GM12878 (cell line): Measurements from ENCODE around the gene CCDC201. TPM values are rescaled to one million over a fixed set of nuclear protein-coding genes. Genes with fewer than 3 reads are reported as not detected.
"Not testable (repeated sequence)": the region's sequence is repeated elsewhere in the genome, so short reads cannot be mapped to it uniquely, and the experiment has no call there.

Experiments
- ATAC-seq: fragments of 200-7000 bp; cut with Tn5 transposase; 3 replicates; pipeline ENCODE4 v1.9.1; 2020; ENCODE audit warnings: mild to moderate bottlenecking, moderate library complexity
- BruUV-seq: library from RNA; stranded (reverse); fragments of 400-500 nt; replicated peaks from 2 replicates; lab custom pipeline; 2021; lab: Mats Ljungman, UMichigan
- CTCF ChIA-PET: fragments of 300-600 bp; sonication (Branson Sonifier 250); formaldehyde crosslinking; extraction: SDS; loops from one replicate; lab custom pipeline; 2021; ENCODE audit warnings: inconsistent platforms; lab: Yijun Ruan, JAX
- POLR2A ChIA-PET: fragments of 350-600 bp; formaldehyde crosslinking; extraction: SDS; loops from one replicate; lab custom pipeline; 2021; ENCODE audit warnings: inconsistent platforms; lab: Charles Lee
- RAD21 ChIA-PET: fragments of 300-600 bp; sonication (Branson Sonifier 250); formaldehyde crosslinking; loops from one replicate; lab custom pipeline; 2023; ENCODE audit warnings: antibody characterized with exemption; ENCODE audit not compliant: unreplicated experiment; lab: Charles Lee
- SMC1A ChIA-PET: fragments of 300-600 bp; sonication (Branson Sonifier 250); formaldehyde crosslinking; loops from one replicate; lab custom pipeline; 2023; ENCODE audit not compliant: unreplicated experiment, uncharacterized antibody; lab: Charles Lee
- DNase-seq: peaks from one replicate; pipeline ENCODE4 v3.0.0-alpha.2; 2011; ENCODE audit warnings: low read depth, low spot score
- FAIRE-seq: peaks from 3 replicates; lab custom pipeline; 2011; peaks lifted over from hg19 to GRCh38; lab: Jason Lieb, UNC
- H2AFZ ChIP-seq: 2 replicates; pipeline ENCODE4 v1.6.0; 2011; ENCODE audit warnings: low read depth, low read length, control low read depth; ENCODE audit not compliant: control insufficient read depth
- H3K27ac ChIP-seq: 2 replicates; pipeline ENCODE4 v1.5.1; 2011; ENCODE audit warnings: control low read depth; ENCODE audit not compliant: control insufficient read depth, insufficient read depth
- H3K27me3 ChIP-seq, 2 experiments: replicated peaks in 1 of 2; 2 replicates each; pipeline versions ENCODE4 v1.6.0 to v1.6.1; 2011; ENCODE audit warnings: low read length in 1 of 2; ENCODE audit not compliant: control insufficient read depth in 2 of 2, insufficient read depth in 2 of 2
- H3K36me3 ChIP-seq, 2 experiments: 2 replicates each; pipeline ENCODE4 v1.5.1; 2011; ENCODE audit warnings: low read length in 1 of 2; ENCODE audit not compliant: control insufficient read depth in 2 of 2, insufficient read depth in 2 of 2
- H3K4me1 ChIP-seq: 2 replicates; pipeline ENCODE4 v1.6.1; 2011; ENCODE audit warnings: mild to moderate bottlenecking, low read length, moderate library complexity, mixed read lengths; ENCODE audit not compliant: control insufficient read depth, insufficient read depth
- H3K4me2 ChIP-seq: 2 replicates; pipeline ENCODE4 v1.6.0; 2011; ENCODE audit warnings: control low read depth; ENCODE audit not compliant: control insufficient read depth, insufficient read depth
- H3K4me3 ChIP-seq: fragments of 200-600 bp; sonication (generic); 2 replicates; pipeline ENCODE4 v1.5.1; 2016
- H3K79me2 ChIP-seq: 2 replicates; pipeline ENCODE4 v1.6.0; 2011; ENCODE audit warnings: low read length; ENCODE audit not compliant: control insufficient read depth, insufficient read depth
- H3K9ac ChIP-seq: 2 replicates; pipeline ENCODE4 v1.8.0; 2011; ENCODE audit warnings: low read length, control low read depth, mixed read lengths; ENCODE audit not compliant: control insufficient read depth, insufficient read depth
- H3K9me3 ChIP-seq: replicated peaks from 3 replicates; pipeline ENCODE4 v1.5.1; 2011; ENCODE audit warnings: mild to moderate bottlenecking, low read length; ENCODE audit not compliant: control insufficient read depth, insufficient read depth
- H4K20me1 ChIP-seq: 2 replicates; pipeline ENCODE4 v1.6.0; 2011; ENCODE audit not compliant: control insufficient read depth, insufficient read depth
- WGBS: methylation state at CpG from one replicate; pipeline ENCODE4 v1.1.6; 2016; ENCODE audit warnings: low lambda C conversion rate; ENCODE audit not compliant: insufficient replicate concordance, insufficient coverage; ENCODE audit errors: missing lambda C conversion rate; 5-methylcytosine and 5-hydroxymethylcytosine counted together
- in situ Hi-C: fragments of 300-500 bp; cut with MboI; formaldehyde crosslinking; loops from 9 replicates; pipeline ENCODE4 v1.14.3; 2018; ENCODE audit warnings: mixed read lengths
- intact Hi-C: fragments of 100-400 bp; cut with micrococcal nuclease; formaldehyde crosslinking; loops from one replicate; pipeline ENCODE4 v1.14.2; 2022; ENCODE audit not compliant: unreplicated experiment
- polyA plus RNA-seq, 11 experiments: library from polyadenylated mRNA; depleted of rRNA in 4 of 11; unstranded in 6 of 11; stranded (reverse) in 5 of 11; fragments of >200 nt; fragmentation: Nextera tagmentation in 4 of 11; fragmentation: Illumina TruSeq in 1 of 11; extraction: Ambion mirVana in 4 of 11; extraction: Trizol in 1 of 11; gene quantifications; 1 replicate in 1 of 11; 2 replicates in 10 of 11; pipeline versions ENCODE4 v1.2.1 to v1.2.3, GENCODE V29; 2011 to 2016; ENCODE audit warnings: inconsistent platforms in 2 of 11, missing spikeins in 2 of 11, low read depth in 1 of 11
- total RNA-seq, 4 experiments: library from RNA; depleted of rRNA in 3 of 4; stranded (reverse); fragments of >200 nt in 3 of 4; fragmentation: Illumina TruSeq in 1 of 4; extraction: Trizol in 1 of 4; gene quantifications; 2 replicates each; pipeline versions ENCODE4 v1.2.1 to v1.2.3, GENCODE V29; 2013 to 2021

The CCDC201 gene
- total and polyA plus RNA-seq, 10 of the 15 experiments (the other 5 are each of a cell fraction or from before 2014, with no cell fraction given) = 0.10 TPM; not detected in 9

DNA sequence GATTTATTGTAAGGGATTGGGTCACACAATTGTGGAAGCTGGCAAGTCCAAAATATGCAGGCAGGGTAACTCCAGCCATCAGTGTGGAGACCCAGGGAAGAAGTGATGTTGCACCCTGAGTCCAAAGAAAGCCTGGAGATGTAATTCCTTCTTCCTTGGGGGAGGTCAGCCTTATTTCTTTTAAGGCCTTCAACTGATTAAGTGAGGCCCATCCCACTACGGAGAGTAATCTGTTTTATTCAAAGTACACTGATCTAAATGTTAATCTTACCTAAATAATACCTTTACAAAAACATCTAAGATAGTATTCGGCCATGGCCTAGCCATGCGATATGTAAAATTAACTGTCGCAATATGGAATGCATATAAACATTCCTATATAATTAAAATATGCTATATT lies 16.0 kb downstream of the CCDC201 start:
- FAIRE-seq, intact Hi-C loops, BruUV-seq, RAD21 ChIA-PET, H3K4me2 ChIP-seq, H3K79me2 ChIP-seq, H3K36me3 ChIP-seq, H3K27ac ChIP-seq, H3K9ac ChIP-seq, H3K9me3 ChIP-seq, DNase-seq, ATAC-seq, H2AFZ ChIP-seq, H3K4me1 ChIP-seq, H3K27me3 ChIP-seq, POLR2A ChIA-PET, H3K4me3 ChIP-seq, H4K20me1 ChIP-seq, SMC1A ChIA-PET: not testable (repeated sequence)
- WGBS = 63% methylated on average over 4 of the region's 4 CpGs
- in situ Hi-C loops = loop anchor here (25.0 kb wide), 1 partner anchor 695 kb away; the partner anchor contains the start of gene RAMP3
- CTCF ChIA-PET = interaction anchor here (1.0 to 1.4 kb wide), 2 partner anchors 193 to 278 kb away, joined by 3 to 4 read pairs; no protein-coding TSS in a partner anchor

GRCh38 chr7:45855680-45856079 lies 17.2 kb downstream of the CCDC201 start:
- H2AFZ ChIP-seq, DNase-seq, H3K9ac ChIP-seq, H3K4me1 ChIP-seq, H3K4me2 ChIP-seq, H3K27ac ChIP-seq, POLR2A ChIA-PET, ATAC-seq, H3K36me3 ChIP-seq, H3K9me3 ChIP-seq, intact Hi-C loops, H3K27me3 ChIP-seq, H3K4me3 ChIP-seq, SMC1A ChIA-PET, H4K20me1 ChIP-seq, H3K79me2 ChIP-seq, FAIRE-seq, BruUV-seq: not testable (repeated sequence)
- RAD21 ChIA-PET = interaction anchor here (2.4 kb wide), 1 partner anchor 193 kb away, joined by 18 read pairs; no protein-coding TSS in a partner anchor
- CTCF ChIA-PET = interaction anchor here (3.0 kb wide), 1 partner anchor 192 kb away, joined by 28 read pairs; no protein-coding TSS in a partner anchor
- in situ Hi-C loops = loop anchor here (25.0 kb wide), 1 partner anchor 693 kb away; the partner anchor contains the start of gene RAMP3
- WGBS = 0% methylated on average over 3 of the region's 3 CpGs

GRCh38 chr7:45853491-45853890 lies 19.4 kb downstream of the CCDC201 start:
- POLR2A ChIA-PET = not testable (repeated sequence)

DNA sequence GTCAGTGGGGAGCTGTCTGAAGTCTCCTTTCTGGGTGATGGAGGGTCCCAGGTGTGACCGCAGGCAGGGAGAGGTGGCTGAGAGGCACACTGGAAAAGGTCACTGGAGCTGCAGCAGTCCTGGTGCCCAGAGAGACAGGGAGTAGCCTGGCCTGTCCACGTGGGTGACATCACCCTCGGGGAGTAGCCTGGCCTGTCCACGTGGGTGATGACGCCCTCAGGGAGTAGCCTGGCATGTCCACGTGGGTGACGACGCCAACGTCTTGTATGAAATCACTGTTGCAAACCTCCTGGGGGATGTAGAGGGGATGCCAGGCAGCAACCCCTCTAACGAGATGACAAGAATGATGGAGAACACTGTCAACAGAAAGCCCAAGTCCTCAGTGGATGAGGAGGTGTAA lies 19.9 kb downstream of the CCDC201 start:
- ATAC-seq, H3K9ac ChIP-seq, intact Hi-C loops, H3K36me3 ChIP-seq, H3K4me1 ChIP-seq, H2AFZ ChIP-seq, H3K4me2 ChIP-seq, H3K79me2 ChIP-seq, H3K4me3 ChIP-seq, FAIRE-seq, BruUV-seq, POLR2A ChIA-PET, DNase-seq, H3K9me3 ChIP-seq, H3K27ac ChIP-seq, H4K20me1 ChIP-seq, H3K27me3 ChIP-seq, SMC1A ChIA-PET: not testable (repeated sequence)
- ChIA-PET CTCF (interaction anchor here (1.2 to 3.3 kb wide), 2 partner anchors 183 to 189 kb away, joined by 4 to 11 read pairs; no protein-coding TSS in a partner anchor), RAD21 (interaction anchor here (1.1 kb wide), 1 partner anchor 699 kb away, joined by 4 read pairs; no protein-coding TSS in a partner anchor)
- in situ Hi-C loops = loop anchor here (25.0 kb wide), 1 partner anchor 691 kb away; the partner anchor contains the start of gene RAMP3
- 23% methylated on average over 8 of the region's 10 CpGs for WGBS

More at GRCh38 chr7:45853491-45853890, 19.4 kb downstream of the CCDC201 start:
- ChIA-PET RAD21 (interaction anchor here (1.1 kb wide), 1 partner anchor 700 kb away, joined by 4 read pairs; no protein-coding TSS in a partner anchor), CTCF (interaction anchor here (0.9 to 3.0 kb wide), 2 partner anchors 17 to 190 kb away, joined by 3 to 28 read pairs; no protein-coding TSS in a partner anchor)
- 32% methylated on average over 8 of the region's 8 CpGs for WGBS
- H3K27me3 ChIP-seq, BruUV-seq, H3K9me3 ChIP-seq, H3K4me1 ChIP-seq, H2AFZ ChIP-seq, ATAC-seq, H3K79me2 ChIP-seq, H4K20me1 ChIP-seq, FAIRE-seq, H3K27ac ChIP-seq, DNase-seq, H3K4me3 ChIP-seq, H3K9ac ChIP-seq, H3K36me3 ChIP-seq, H3K4me2 ChIP-seq, SMC1A ChIA-PET, intact Hi-C loops: not testable (repeated sequence)
- in situ Hi-C loops = loop anchor here (25.0 kb wide), 1 partner anchor 691 kb away; the partner anchor contains the start of gene RAMP3
